Measurements from ENCODE around the gene SLC44A3.

DNA sequence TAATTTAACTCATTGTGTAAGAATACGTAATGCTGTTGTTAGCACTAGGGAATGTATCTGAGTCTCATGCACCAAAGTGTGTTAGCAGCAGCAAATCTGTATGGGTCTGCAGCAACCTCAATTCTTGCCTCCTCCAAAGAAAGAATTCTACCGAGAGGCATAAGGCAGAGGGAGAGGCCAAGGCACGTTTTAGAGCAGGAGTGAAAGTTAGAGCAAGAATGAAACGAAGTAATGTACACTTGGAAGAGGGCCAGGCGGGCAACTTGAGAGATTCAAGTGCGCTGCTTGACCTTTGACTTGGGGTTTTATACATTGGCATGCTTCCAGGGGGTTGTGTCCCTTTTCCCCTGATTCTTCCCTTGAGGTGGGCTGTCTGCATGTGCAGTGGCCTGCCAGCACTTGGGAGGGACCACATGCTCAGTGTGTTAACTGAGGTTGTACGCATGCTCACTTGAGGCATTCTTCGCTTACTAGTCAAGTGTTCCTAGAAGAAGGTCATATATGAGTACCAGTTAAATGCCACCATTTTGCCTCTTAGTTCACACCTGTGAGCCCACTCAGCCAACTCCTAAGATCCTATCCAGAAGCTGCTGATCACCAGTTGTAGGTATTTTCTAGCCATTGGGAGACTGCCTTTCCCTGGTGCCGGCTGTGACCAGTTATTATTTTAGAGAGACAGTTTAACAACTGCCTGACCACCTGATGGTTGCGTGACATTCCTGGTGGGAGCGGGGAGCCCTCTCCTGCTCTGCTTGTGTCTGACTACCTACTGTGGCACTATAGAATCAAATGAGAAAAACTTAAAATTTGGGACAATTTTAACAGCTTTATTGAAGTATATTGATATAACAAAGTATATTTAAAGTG lies 109.4 kb downstream of the SLC44A3 start:
- no peak for TF ChIP-seq POLR2A (IDR thresholded peaks at IDR 0.05)
- TF ChIP-seq CTCF (IDR thresholded peaks at IDR 0.05) = no peak
